GM12892 (cell line): ENCODE data around the gene RAET1E.

Experiments
- POLR2A ChIP-seq: IDR thresholded peaks from 2 replicates; pipeline ENCODE4 v1.6.1; 2011; ENCODE audit warnings: low read depth, low read length, control low read depth
- TAF1 ChIP-seq: IDR thresholded peaks from 2 replicates; pipeline ENCODE4 v1.6.1; 2011; ENCODE audit warnings: low read depth, mild to moderate bottlenecking, control low read depth, low read length, borderline replicate concordance

DNA sequence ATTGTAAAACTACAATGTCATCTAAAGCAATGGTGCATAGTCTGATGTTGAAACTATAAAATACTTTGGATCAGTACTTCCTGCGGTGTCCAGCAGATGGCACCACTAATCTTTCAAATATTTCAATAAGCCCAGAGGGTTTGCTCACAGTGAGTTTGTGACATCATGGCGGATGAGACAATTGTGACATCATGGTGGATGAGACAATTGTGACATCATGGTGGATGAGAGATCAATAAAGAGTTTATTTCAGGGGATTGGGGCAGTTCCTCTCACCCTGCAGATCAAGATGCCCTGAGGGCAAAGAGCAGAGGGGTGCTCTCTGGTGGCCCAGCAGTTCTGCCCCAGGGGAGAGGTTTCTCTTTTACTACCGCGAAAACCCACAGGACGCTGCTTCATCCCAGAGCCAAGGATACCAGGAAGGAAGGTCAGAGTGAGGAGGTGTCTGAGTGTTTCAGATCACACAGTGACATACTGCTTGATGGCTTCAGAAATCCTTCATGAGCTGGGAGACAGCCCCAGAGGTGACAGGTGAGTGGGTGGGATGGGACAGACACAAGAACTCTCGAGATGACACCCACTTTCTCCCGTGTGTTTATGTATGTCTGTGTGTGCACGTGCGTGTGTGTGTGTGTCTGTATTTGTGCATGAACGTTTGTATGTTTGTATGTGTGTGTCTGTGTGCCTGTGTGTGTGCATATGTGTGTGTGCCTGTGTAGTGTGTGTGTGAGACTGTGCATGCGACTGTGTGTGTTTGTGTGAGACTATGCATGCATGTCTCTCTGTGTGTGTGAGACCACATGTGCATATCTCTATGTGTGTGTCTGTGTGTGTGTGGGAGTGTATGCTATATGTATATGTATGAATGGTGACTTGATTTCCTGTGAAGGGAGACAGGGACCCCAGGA is 36.6 kb upstream of the RAET1E start:
- TF ChIP-seq POLR2A (no peak), TAF1 (no peak)
